ENCODE results near the gene KIAA1217.

KIAA1217 gene

GRCh38 chr10:24596217-24596930 lies 387.4 kb downstream of the KIAA1217 start:
- DNase-seq (ENCODE audit: low read depth in 2 of 2): no peak

- DNase-seq (ENCODE audit: low read depth in 2 of 2): no peak
These were observed 388.5 kb downstream of the KIAA1217 start for GRCh38 chr10:24597426-24597825.
